8988T (cell line): Measurements from ENCODE around the gene ATF7IP.

Experiments
- DNase-seq: peaks from one replicate; pipeline ENCODE4 v3.0.0; 2011

The ATF7IP gene

GRCh38 chr12:14495326-14495725 lies 129.8 kb downstream of the ATF7IP start:
- DNase-seq, result no peak

GRCh38 chr12:14505626-14506596 lies 140.4 kb downstream of the ATF7IP start:
- DNase-seq, result no peak

GRCh38 chr12:14510574-14510973 lies 145.1 kb downstream of the ATF7IP start:
- no peak for DNase-seq

GRCh38 chr12:14514154-14514842 lies 148.8 kb downstream of the ATF7IP start:
- DNase-seq, result no peak

GRCh38 chr12:14514946-14515345 lies 149.5 kb downstream of the ATF7IP start:
- DNase-seq, result no peak

- DNase-seq, result no peak
These were observed 156.3 kb downstream of the ATF7IP start for GRCh38 chr12:14521822-14522221.

- no peak for DNase-seq
These were observed 160.5 kb downstream of the ATF7IP start for GRCh38 chr12:14525964-14526363.

GRCh38 chr12:14532152-14532551 lies 166.7 kb downstream of the ATF7IP start:
- no peak for DNase-seq

GRCh38 chr12:14537088-14537487 lies 171.6 kb downstream of the ATF7IP start:
- no peak for DNase-seq

- no peak for DNase-seq
These were observed 175.4 kb downstream of the ATF7IP start for GRCh38 chr12:14540801-14541462.

- no peak for DNase-seq
These were observed 180.0 kb downstream of the ATF7IP start for GRCh38 chr12:14545144-14546124.

- no peak for DNase-seq
These were observed 182.1 kb downstream of the ATF7IP start for GRCh38 chr12:14547571-14547970.

GRCh38 chr12:14548609-14549008 lies 183.1 kb downstream of the ATF7IP start:
- no peak for DNase-seq
